CD14-positive monocyte (primary cell): ENCODE data around the gene GALNT14. TPM values are rescaled to one million over a fixed set of nuclear protein-coding genes. Genes with fewer than 3 reads are reported as not detected.

Source experiments
- DNase-seq, 3 donors: peaks; one replicate each; pipeline ENCODE4 v3.0.0-alpha.2; 2011 to 2022
- H2AFZ ChIP-seq: 2 replicates; pipeline ENCODE4 v1.6.0; 2012; ENCODE audit warnings: mild to moderate bottlenecking, low read depth, low read length, inconsistent platforms; ENCODE audit not compliant: insufficient read depth, poor library complexity, severe bottlenecking
- H3K27ac ChIP-seq, 2 donors: 1 replicate in 1 of 2; 2 replicates in 1 of 2; pipeline ENCODE4 v1.5.1; 2012 to 2013; ENCODE audit warnings: low read length in 2 of 2, control low read depth in 1 of 2, inconsistent platforms in 1 of 2, low read depth in 1 of 2, mild to moderate bottlenecking in 1 of 2
- H3K27me3 ChIP-seq, 2 donors: one replicate each; pipeline versions ENCODE4 v1.6.0 to v1.6.1; 2011 to 2013; ENCODE audit warnings: low read length in 2 of 2; ENCODE audit not compliant: control insufficient read depth in 2 of 2, insufficient read depth in 2 of 2
- H3K36me3 ChIP-seq, 2 donors: replicated peaks in 1 of 2; 1 replicate in 1 of 2; 2 replicates in 1 of 2; pipeline versions ENCODE4 v1.5.1 to v1.6.1; 2012 to 2013; ENCODE audit warnings: low read length in 2 of 2, control low read depth in 1 of 2, inconsistent platforms in 1 of 2, mild to moderate bottlenecking in 1 of 2; ENCODE audit not compliant: insufficient read depth in 2 of 2, control insufficient read depth in 1 of 2
- H3K4me1 ChIP-seq, 2 donors: 1 replicate in 1 of 2; 2 replicates in 1 of 2; pipeline versions ENCODE4 v1.5.1 to v1.6.1; 2012 to 2013; ENCODE audit warnings: low read length in 2 of 2, control low read depth in 1 of 2, inconsistent platforms in 1 of 2, mild to moderate bottlenecking in 1 of 2, moderate library complexity in 1 of 2; ENCODE audit not compliant: insufficient read depth in 2 of 2, control insufficient read depth in 1 of 2
- H3K4me2 ChIP-seq: replicated peaks from 2 replicates; pipeline ENCODE3; 2012; ENCODE audit warnings: low read length, moderate library complexity, mild to moderate bottlenecking; ENCODE audit not compliant: poor library complexity, severe bottlenecking; ENCODE audit errors: extremely low read depth
- H3K4me3 ChIP-seq, 3 experiments: fragments of 200-600 bp in 1 of 3; sonication (generic) in 1 of 3; replicated peaks in 1 of 3; 1 replicate in 2 of 3; 2 replicates in 1 of 3; pipeline ENCODE4 v1.5.1; 2011 to 2013; ENCODE audit warnings: low read length in 3 of 3, mild to moderate bottlenecking in 3 of 3, control low read depth in 2 of 3, low read depth in 2 of 3, inconsistent platforms in 1 of 3, moderate library complexity in 1 of 3
- H3K79me2 ChIP-seq: 2 replicates; pipeline ENCODE4 v1.6.0; 2012; ENCODE audit warnings: mild to moderate bottlenecking, control low read depth, inconsistent platforms, low read length, moderate library complexity; ENCODE audit not compliant: insufficient read depth
- H3K9ac ChIP-seq: 2 replicates; pipeline ENCODE4 v1.6.0; 2017; ENCODE audit warnings: low read length, mild to moderate bottlenecking; ENCODE audit not compliant: insufficient read depth, poor library complexity, severe bottlenecking
- H3K9me3 ChIP-seq, 2 donors: replicated peaks in 1 of 2; 1 replicate in 1 of 2; 2 replicates in 1 of 2; pipeline versions ENCODE4 v1.5.1 to v1.6.1; 2012 to 2013; ENCODE audit warnings: low read length in 2 of 2, control low read depth in 1 of 2; ENCODE audit not compliant: control insufficient read depth in 1 of 2, insufficient read depth in 1 of 2
- H4K20me1 ChIP-seq: 2 replicates; pipeline ENCODE4 v1.6.0; 2012; ENCODE audit warnings: mild to moderate bottlenecking, low read length, control low read depth, moderate library complexity; ENCODE audit not compliant: insufficient read depth
- H3K27ac Mint-ChIP-seq, 7 donors: one replicate each; pipeline ENCODE4 v1.8.0; 2020; ENCODE audit warnings: mild to moderate bottlenecking in 7 of 7, mixed read lengths in 7 of 7, moderate library complexity in 6 of 7, inconsistent platforms in 2 of 7
- H3K27me3 Mint-ChIP-seq, 3 donors: one replicate each; pipeline ENCODE4 v1.8.0; 2021 to 2022; ENCODE audit warnings: low read depth in 3 of 3, mild to moderate bottlenecking in 3 of 3, mixed read lengths in 3 of 3, moderate library complexity in 3 of 3, inconsistent platforms in 1 of 3
- H3K36me3 Mint-ChIP-seq, 2 donors: one replicate each; pipeline ENCODE4 v1.8.0; 2020; ENCODE audit warnings: mixed read lengths in 2 of 2, inconsistent platforms in 1 of 2, mild to moderate bottlenecking in 1 of 2
- H3K4me1 Mint-ChIP-seq: one replicate; pipeline ENCODE4 v1.8.0; 2020; ENCODE audit warnings: mild to moderate bottlenecking, mixed read lengths
- H3K4me3 Mint-ChIP-seq, 2 donors: one replicate each; pipeline ENCODE4 v1.8.0; 2020; ENCODE audit warnings: mild to moderate bottlenecking in 2 of 2, mixed read lengths in 2 of 2, moderate library complexity in 1 of 2
- H3K9me3 Mint-ChIP-seq, 7 donors: one replicate each; pipeline ENCODE4 v1.8.0; 2020 to 2022; ENCODE audit warnings: mixed read lengths in 7 of 7, mild to moderate bottlenecking in 6 of 7, moderate library complexity in 6 of 7, inconsistent platforms in 2 of 7
- CTCF ChIP-seq: fragments of 200-600 bp; IDR thresholded peaks from one replicate; pipeline ENCODE4 v1.8.0; 2022; ENCODE audit warnings: antibody characterized with exemption, mild to moderate bottlenecking
- WGBS: methylation state at CpG from one replicate; pipeline ENCODE4 v1.1.5; 2013; ENCODE audit warnings: missing lambda C conversion rate; ENCODE audit not compliant: insufficient coverage; 5-methylcytosine and 5-hydroxymethylcytosine counted together
- intact Hi-C, 2 donors: fragments of 100-400 bp; cut with micrococcal nuclease; formaldehyde crosslinking; loops; one replicate each; pipeline versions ENCODE4 v1.15.0 to v1.15.1; 2023
- polyA plus RNA-seq, 3 donors: library from polyadenylated mRNA; depleted of rRNA in 1 of 3; unstranded in 2 of 3; stranded (reverse) in 1 of 3; fragments of 300-500 nt in 2 of 3; fragments of >200 nt in 1 of 3; fragmentation: Illumina TruSeq in 2 of 3; gene quantifications; 1 replicate in 2 of 3; 2 replicates in 1 of 3; pipeline ENCODE4 v1.2.3, GENCODE V29; 2012 to 2021

Gene GALNT14
- polyA plus RNA-seq, 3 donors: 0.33 TPM; not detected in 2

- Histone ChIP-seq H3K79me2 (no peaks in the 10 kb centered on the region), H3K27ac (no peak overlapping the region), H3K9me3 (no peaks in the 10 kb centered on the region), H3K36me3 (no peaks in the 10 kb centered on the region), H3K4me2 (no peak overlapping the region), H3K4me3 (no peak overlapping the region), H4K20me1 (no peaks in the 10 kb centered on the region), H2AFZ (no peak overlapping the region), H3K9ac (no peak overlapping the region), H3K4me1 (peaks cover 0 to 5% of the 10 kb centered on the region in 2 donors), H3K27me3 (no peaks in the 10 kb centered on the region)
- H3K9me3 Mint-ChIP-seq: no peaks in the 10 kb centered on the region
- H3K4me1 Mint-ChIP-seq: peaks cover 17% of the 10 kb centered on the region
- TF ChIP-seq CTCF: peak; percentile 88
- WGBS: no CpG with 5 or more reads among the region's 4 CpGs
- DNase-seq: peak; percentile 48 to 68 (median 55)
- no peak overlapping the region for H3K27ac Mint-ChIP-seq
- intact Hi-C loops: loop anchor here (5.0 to 10.0 kb wide), 2 partner anchors 455 to 458 kb away; no protein-coding TSS in a partner anchor
- H3K36me3 Mint-ChIP-seq: no peaks in the 10 kb centered on the region
- no peaks in the 10 kb centered on the region for H3K27me3 Mint-ChIP-seq
- no peak overlapping the region for H3K4me3 Mint-ChIP-seq
Observed at GRCh38 chr2:31170071-31170698, 31.9 kb upstream of the GALNT14 start.

GRCh38 chr2:31168291-31168690 lies 30.1 kb upstream of the GALNT14 start:
- Histone ChIP-seq H3K79me2 (no peaks in the 10 kb centered on the region), H3K4me1 (peaks cover 0 to 5% of the 10 kb centered on the region in 2 donors), H3K9ac (no peak overlapping the region), H4K20me1 (no peaks in the 10 kb centered on the region), H3K36me3 (no peaks in the 10 kb centered on the region), H3K4me2 (no peak overlapping the region), H3K4me3 (no peak overlapping the region), H3K27ac (no peak overlapping the region), H3K9me3 (no peaks in the 10 kb centered on the region), H2AFZ (no peak overlapping the region), H3K27me3 (no peaks in the 10 kb centered on the region)
- no peak for DNase-seq
- Mint-ChIP-seq H3K4me3 (no peak overlapping the region), H3K27ac (no peak overlapping the region), H3K4me1 (peaks cover 18% of the 10 kb centered on the region), H3K9me3 (no peaks in the 10 kb centered on the region), H3K27me3 (peaks cover 0 to 1% (median 0%) of the 10 kb centered on the region in 3 donors), H3K36me3 (no peaks in the 10 kb centered on the region)
- intact Hi-C loops: no loop called here
- WGBS: 97% methylated on average over 5 of the region's 6 CpGs
- no peak for TF ChIP-seq CTCF
